ENCODE measurements around the gene RASGEF1C. TPM values are rescaled to one million over a fixed set of nuclear protein-coding genes. Genes with fewer than 3 reads are reported as not detected.

Gene RASGEF1C
- total and polyA plus RNA-seq, 4 experiments from 2014 or later, result not detected

DNA sequence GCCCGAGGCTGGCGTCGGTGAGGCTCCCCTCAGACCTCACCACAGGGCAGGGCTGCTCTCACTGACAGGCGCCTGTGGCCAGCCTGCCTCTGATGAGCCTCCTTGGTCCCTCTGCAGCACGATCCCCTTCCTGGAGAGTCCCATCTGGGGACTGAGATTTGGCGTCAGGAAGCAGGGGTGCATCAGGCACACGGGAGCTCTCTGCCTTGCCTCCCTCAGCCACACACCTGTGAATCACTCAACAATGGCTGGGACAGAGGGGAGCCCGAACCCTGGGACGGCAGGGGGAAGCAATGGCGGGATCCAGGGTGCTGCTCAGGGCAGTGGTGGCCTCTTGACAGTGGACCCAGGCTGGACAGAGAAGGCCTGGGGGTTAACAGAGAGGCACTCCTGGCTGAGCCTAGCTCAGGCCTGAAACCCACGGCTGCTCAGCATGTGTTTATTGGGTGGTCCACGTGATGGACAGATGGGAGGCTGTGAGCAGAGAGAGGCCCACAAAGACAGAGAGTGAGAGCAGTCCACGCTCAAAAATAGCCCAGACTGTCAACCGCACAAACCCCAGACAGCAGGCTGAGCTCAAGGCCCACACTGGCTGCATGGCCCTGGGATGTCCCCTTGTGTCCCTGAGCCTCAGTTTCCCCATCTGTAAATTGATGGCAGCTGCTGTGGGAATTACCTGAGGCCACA, 11.9 kb downstream of the RASGEF1C start:
- no peaks in the 10 kb centered on the region for H3K9me3 ChIP-seq (ENCODE audit: control insufficient read depth in 1 of 2, low read length in 2 of 2)
- H3K27ac ChIP-seq (ENCODE audit: low read depth, low read length), result no peak overlapping the region
- no peak overlapping the region for H3K4me3 ChIP-seq (ENCODE audit: low read length in 2 of 2)
- H3K27me3 ChIP-seq (ENCODE audit: insufficient read depth, low read length), result no peaks in the 10 kb centered on the region
- no peaks in the 10 kb centered on the region for H3K4me1 Mint-ChIP-seq
- no peak for DNase-seq
- CTCF ChIA-PET (ENCODE audit: partially characterized antibody), result interaction anchor here (0.9 kb wide), 1 partner anchor 9 kb away, joined by 3 read pairs; no protein-coding TSS in a partner anchor
- peaks cover 5 to 21% of the 10 kb centered on the region in 2 donors for H3K27me3 Mint-ChIP-seq
- peaks cover 0 to 3% (median 0%) of the 10 kb centered on the region in 8 donors for H3K9me3 Mint-ChIP-seq
- no peaks in the 10 kb centered on the region for H3K36me3 ChIP-seq (ENCODE audit: insufficient read depth, low read length)
- H3K4me3 Mint-ChIP-seq, result no peak overlapping the region
- no peaks in the 10 kb centered on the region for H3K4me1 ChIP-seq (ENCODE audit: insufficient read depth, low read length)
- POLR2A ChIA-PET (ENCODE audit: partially characterized antibody), result no interaction called here
- H3K27ac Mint-ChIP-seq, result no peak overlapping the region
- no peaks in the 10 kb centered on the region for H3K36me3 Mint-ChIP-seq
- intact Hi-C loops (cut with micrococcal nuclease), result no loop called here

GRCh38 chr5:180194410-180195345, 14.3 kb downstream of the RASGEF1C start:
- Histone ChIP-seq H3K36me3 (ENCODE audit: insufficient read depth, low read length) (no peaks in the 10 kb centered on the region), H3K9me3 (ENCODE audit: control insufficient read depth in 1 of 2, low read length in 2 of 2) (no peaks in the 10 kb centered on the region), H3K4me3 (ENCODE audit: low read length in 2 of 2) (no peak overlapping the region), H3K4me1 (ENCODE audit: insufficient read depth, low read length) (no peaks in the 10 kb centered on the region), H3K27ac (ENCODE audit: low read depth, low read length) (no peak overlapping the region), H3K27me3 (ENCODE audit: insufficient read depth, low read length) (no peaks in the 10 kb centered on the region)
- Mint-ChIP-seq H3K9me3 (peaks cover 0 to 3% (median 0%) of the 10 kb centered on the region in 8 donors), H3K27me3 (peaks cover 5 to 19% of the 10 kb centered on the region in 2 donors), H3K36me3 (no peaks in the 10 kb centered on the region), H3K4me1 (no peaks in the 10 kb centered on the region), H3K27ac (no peak overlapping the region), H3K4me3 (no peak overlapping the region)
- intact Hi-C loops (cut with micrococcal nuclease), result no loop called here
- ChIA-PET CTCF (ENCODE audit: partially characterized antibody) (no interaction called here), POLR2A (ENCODE audit: partially characterized antibody) (no interaction called here)
- DNase-seq, result no peak

DNA sequence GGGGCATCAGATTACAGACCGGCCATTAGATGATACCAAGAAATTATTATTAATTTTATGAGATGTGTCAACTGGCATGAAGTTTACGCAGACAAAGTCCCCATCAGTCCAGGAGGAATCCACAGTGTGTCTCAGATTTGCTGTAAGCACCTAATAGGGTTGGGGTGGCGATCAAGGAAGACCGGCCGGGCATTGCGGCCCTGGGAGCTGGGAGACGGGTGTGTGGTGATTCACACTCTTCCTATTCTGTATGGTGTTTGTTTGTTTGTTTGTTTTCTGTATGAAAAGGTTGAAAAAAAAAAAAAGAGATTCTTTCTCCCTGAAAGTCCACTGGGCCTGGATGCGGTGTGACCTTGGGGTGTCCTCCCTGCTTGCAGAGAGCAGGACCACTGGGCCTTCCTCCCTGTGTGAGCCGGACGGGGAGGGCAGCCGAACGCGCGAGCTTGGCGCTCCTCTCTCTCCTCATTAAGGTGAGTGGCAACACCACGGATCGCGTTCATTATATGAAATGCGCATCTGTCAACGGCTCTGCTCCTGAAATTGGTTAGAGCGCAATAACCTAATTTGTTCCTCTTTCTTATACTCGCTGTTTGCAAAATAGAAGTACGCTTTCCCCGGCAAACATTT, 15.1 kb downstream of the RASGEF1C start:
- H3K9me3 Mint-ChIP-seq, result peaks cover 0 to 3% (median 0%) of the 10 kb centered on the region in 8 donors
- Histone ChIP-seq H3K4me1 (ENCODE audit: insufficient read depth, low read length) (no peaks in the 10 kb centered on the region), H3K27me3 (ENCODE audit: insufficient read depth, low read length) (no peaks in the 10 kb centered on the region), H3K36me3 (ENCODE audit: insufficient read depth, low read length) (no peaks in the 10 kb centered on the region), H3K9me3 (ENCODE audit: control insufficient read depth in 1 of 2, low read length in 2 of 2) (no peaks in the 10 kb centered on the region), H3K27ac (ENCODE audit: low read depth, low read length) (no peak overlapping the region), H3K4me3 (ENCODE audit: low read length in 2 of 2) (no peak overlapping the region)
- no peak overlapping the region for H3K4me3 Mint-ChIP-seq
- peaks cover 4 to 14% of the 10 kb centered on the region in 2 donors for H3K27me3 Mint-ChIP-seq
- no peak for DNase-seq
- no peaks in the 10 kb centered on the region for H3K4me1 Mint-ChIP-seq
- no peaks in the 10 kb centered on the region for H3K36me3 Mint-ChIP-seq
- ChIA-PET POLR2A (ENCODE audit: partially characterized antibody) (no interaction called here), CTCF (ENCODE audit: partially characterized antibody) (no interaction called here)
- intact Hi-C loops (cut with micrococcal nuclease), result no loop called here
- H3K27ac Mint-ChIP-seq, result no peak overlapping the region

DNA sequence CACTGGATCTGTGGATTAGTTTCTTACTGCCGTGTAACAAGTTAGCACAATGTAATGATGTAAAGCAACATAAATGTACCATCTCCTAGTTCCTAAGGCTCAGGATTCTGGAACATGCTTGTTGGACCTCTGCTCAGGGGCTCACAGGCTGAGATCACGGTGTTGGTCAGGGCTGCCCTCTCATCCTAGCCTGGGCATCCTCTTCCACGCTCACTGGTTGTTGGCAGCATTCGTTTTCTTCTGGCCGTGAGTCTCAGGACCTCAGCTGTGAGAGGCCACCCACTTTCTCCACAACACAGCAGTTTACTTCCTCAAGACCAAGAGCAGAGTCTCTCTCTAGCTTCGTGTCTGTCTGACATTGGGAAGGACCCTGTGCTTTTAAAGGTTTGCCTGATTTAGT, 17.3 kb downstream of the RASGEF1C start:
- ChIA-PET POLR2A (ENCODE audit: partially characterized antibody) (no interaction called here), CTCF (ENCODE audit: partially characterized antibody) (no interaction called here)
- intact Hi-C loops (cut with micrococcal nuclease), result no loop called here

DNA sequence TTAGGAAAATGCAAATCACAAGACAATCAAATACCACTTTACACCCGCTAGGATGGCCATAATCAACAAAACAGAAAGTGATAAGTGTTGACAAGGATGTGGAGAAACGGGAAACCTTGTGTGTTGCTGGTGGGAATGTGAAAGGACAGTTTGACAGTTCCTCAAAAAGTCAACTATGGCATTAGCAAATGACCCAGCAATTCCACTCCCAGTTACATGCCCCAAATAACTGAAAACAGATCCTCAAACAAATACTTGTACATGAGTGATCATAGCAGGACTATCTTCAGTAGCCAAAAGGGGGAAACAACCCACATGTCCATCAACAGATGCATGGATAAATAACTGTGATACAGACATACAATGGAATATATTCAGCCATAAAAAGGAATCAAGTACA, 21.2 kb downstream of the RASGEF1C start:
- Mint-ChIP-seq H3K4me1 (no peaks in the 10 kb centered on the region), H3K36me3 (no peaks in the 10 kb centered on the region), H3K27ac (no peak overlapping the region), H3K27me3 (peaks cover 2% of the 10 kb centered on the region in 2 donors), H3K9me3 (peaks cover 0 to 17% (median 6%) of the 10 kb centered on the region in 8 donors), H3K4me3 (no peak overlapping the region)
- Histone ChIP-seq H3K27ac (ENCODE audit: low read depth, low read length) (no peak overlapping the region), H3K27me3 (ENCODE audit: insufficient read depth, low read length) (no peaks in the 10 kb centered on the region), H3K36me3 (ENCODE audit: insufficient read depth, low read length) (no peaks in the 10 kb centered on the region), H3K4me3 (ENCODE audit: low read length in 2 of 2) (no peak overlapping the region), H3K4me1 (ENCODE audit: insufficient read depth, low read length) (no peaks in the 10 kb centered on the region), H3K9me3 (ENCODE audit: control insufficient read depth in 1 of 2, low read length in 2 of 2) (no peaks in the 10 kb centered on the region)
- POLR2A ChIA-PET (ENCODE audit: partially characterized antibody), result no interaction called here
- DNase-seq, result no peak
- CTCF ChIA-PET (ENCODE audit: partially characterized antibody), result no interaction called here
- intact Hi-C loops (cut with micrococcal nuclease), result no loop called here

More for the DNA sequence above, 17.3 kb downstream of the RASGEF1C start:
- H3K27ac ChIP-seq (ENCODE audit: low read depth, low read length), result no peak overlapping the region
- no peaks in the 10 kb centered on the region for H3K36me3 ChIP-seq (ENCODE audit: insufficient read depth, low read length)
- no peak for DNase-seq
- no peaks in the 10 kb centered on the region for H3K36me3 Mint-ChIP-seq
- no peak overlapping the region for H3K27ac Mint-ChIP-seq
- H3K4me1 Mint-ChIP-seq, result no peaks in the 10 kb centered on the region
- no peaks in the 10 kb centered on the region for H3K9me3 ChIP-seq (ENCODE audit: control insufficient read depth in 1 of 2, low read length in 2 of 2)
- H3K27me3 Mint-ChIP-seq, result peaks cover 4 to 8% of the 10 kb centered on the region in 2 donors
- H3K9me3 Mint-ChIP-seq, result peaks cover 0 to 10% (median 2%) of the 10 kb centered on the region in 8 donors
- H3K4me1 ChIP-seq (ENCODE audit: insufficient read depth, low read length), result no peaks in the 10 kb centered on the region
- H3K4me3 Mint-ChIP-seq, result no peak overlapping the region
- no peak overlapping the region for H3K4me3 ChIP-seq (ENCODE audit: low read length in 2 of 2)
- no peaks in the 10 kb centered on the region for H3K27me3 ChIP-seq (ENCODE audit: insufficient read depth, low read length)

DNA sequence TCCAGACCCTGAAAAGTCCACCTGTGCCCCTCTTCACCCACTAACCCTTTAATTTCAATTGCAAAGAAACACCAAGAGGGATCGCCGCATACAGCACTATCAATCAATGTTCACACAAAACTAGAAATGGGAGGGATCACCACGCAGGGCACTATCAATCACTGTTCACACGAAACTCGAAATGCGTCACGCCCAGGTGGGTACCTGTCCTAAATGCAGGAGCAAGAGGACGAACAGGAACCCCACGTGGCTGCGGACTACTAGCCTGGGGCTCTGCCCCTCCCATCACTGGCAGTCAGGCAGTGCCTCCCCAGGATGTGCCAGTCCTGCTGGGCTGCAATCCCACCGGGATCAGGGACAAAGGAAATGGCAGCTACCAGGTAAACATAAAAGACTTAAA, 28.2 kb downstream of the RASGEF1C start:
- no peak overlapping the region for H3K27ac Mint-ChIP-seq
- DNase-seq, result no peak
- no peaks in the 10 kb centered on the region for H3K4me1 Mint-ChIP-seq

GRCh38 chr5:180180421-180180820, 28.6 kb downstream of the RASGEF1C start:
- ChIA-PET POLR2A (ENCODE audit: partially characterized antibody) (no interaction called here), CTCF (ENCODE audit: partially characterized antibody) (no interaction called here)
- H3K27ac Mint-ChIP-seq, result no peak overlapping the region
- peaks cover 1 to 14% of the 10 kb centered on the region in 2 donors for H3K27me3 Mint-ChIP-seq
- no peaks in the 10 kb centered on the region for H3K4me1 ChIP-seq (ENCODE audit: insufficient read depth, low read length)
- no peak for DNase-seq
- peaks cover 0 to 11% (median 0%) of the 10 kb centered on the region in 8 donors for H3K9me3 Mint-ChIP-seq
- intact Hi-C loops (cut with micrococcal nuclease), result no loop called here
- H3K4me1 Mint-ChIP-seq, result no peaks in the 10 kb centered on the region
- H3K4me3 ChIP-seq (ENCODE audit: low read length in 2 of 2), result no peak overlapping the region
- H3K27ac ChIP-seq (ENCODE audit: low read depth, low read length), result no peak overlapping the region
- no peak overlapping the region for H3K4me3 Mint-ChIP-seq
- no peaks in the 10 kb centered on the region for H3K36me3 Mint-ChIP-seq
- H3K9me3 ChIP-seq (ENCODE audit: control insufficient read depth in 1 of 2, low read length in 2 of 2), result no peaks in the 10 kb centered on the region
- H3K27me3 ChIP-seq (ENCODE audit: insufficient read depth, low read length), result no peaks in the 10 kb centered on the region
- no peaks in the 10 kb centered on the region for H3K36me3 ChIP-seq (ENCODE audit: insufficient read depth, low read length)

More for the DNA sequence above, 28.2 kb downstream of the RASGEF1C start:
- Mint-ChIP-seq H3K9me3 (peaks cover 0 to 11% (median 0%) of the 10 kb centered on the region in 8 donors), H3K36me3 (no peaks in the 10 kb centered on the region), H3K4me3 (no peak overlapping the region), H3K27me3 (peaks cover 1 to 14% of the 10 kb centered on the region in 2 donors)
- Histone ChIP-seq H3K36me3 (ENCODE audit: insufficient read depth, low read length) (no peaks in the 10 kb centered on the region), H3K4me3 (ENCODE audit: low read length in 2 of 2) (no peak overlapping the region), H3K27ac (ENCODE audit: low read depth, low read length) (no peak overlapping the region), H3K9me3 (ENCODE audit: control insufficient read depth in 1 of 2, low read length in 2 of 2) (no peaks in the 10 kb centered on the region), H3K4me1 (ENCODE audit: insufficient read depth, low read length) (no peaks in the 10 kb centered on the region), H3K27me3 (ENCODE audit: insufficient read depth, low read length) (no peaks in the 10 kb centered on the region)
- ChIA-PET CTCF (ENCODE audit: partially characterized antibody) (no interaction called here), POLR2A (ENCODE audit: partially characterized antibody) (no interaction called here)
- intact Hi-C loops (cut with micrococcal nuclease), result no loop called here
